Loucy (cell line): ENCODE data around the gene FCN2.

Source experiments
- H2AFZ ChIP-seq: fragments of 200-600 bp; sonication (generic); 2 replicates; pipeline ENCODE4 v1.6.0; 2016; ENCODE audit warnings: antibody characterized with exemption, mild to moderate bottlenecking, low read length, moderate library complexity
- H3F3A ChIP-seq: fragments of 200-600 bp; 2 replicates; pipeline ENCODE4 v1.6.0; 2016; ENCODE audit warnings: antibody characterized with exemption, low read depth, mild to moderate bottlenecking
- H3K27me3 ChIP-seq: fragments of 200-600 bp; sonication (generic); 2 replicates; pipeline ENCODE4 v1.6.1; 2014; ENCODE audit warnings: low read length, mild to moderate bottlenecking; ENCODE audit not compliant: insufficient read depth, poor library complexity, severe bottlenecking
- H3K36me3 ChIP-seq: fragments of 200-600 bp; sonication (generic); 2 replicates; pipeline ENCODE4 v1.6.1; 2016; ENCODE audit warnings: low read length; ENCODE audit not compliant: insufficient read depth
- H3K4me1 ChIP-seq: fragments of 200-600 bp; sonication (generic); 2 replicates; pipeline ENCODE4 v1.5.1; 2014; ENCODE audit warnings: low read length, mild to moderate bottlenecking; ENCODE audit not compliant: insufficient read depth, poor library complexity, severe bottlenecking
- H3K4me2 ChIP-seq: fragments of 200-600 bp; sonication (generic); 2 replicates; pipeline ENCODE4 v1.6.0; 2014; ENCODE audit warnings: antibody characterized with exemption, low read length, low read depth, mild to moderate bottlenecking; ENCODE audit not compliant: poor library complexity, severe bottlenecking
- H3K4me3 ChIP-seq: fragments of 200-600 bp; sonication (generic); 2 replicates; pipeline ENCODE4 v1.5.1; 2014; ENCODE audit warnings: low read length, mild to moderate bottlenecking, mixed read lengths; ENCODE audit not compliant: poor library complexity, severe bottlenecking
- H3K79me2 ChIP-seq: fragments of 200-600 bp; sonication (generic); 2 replicates; pipeline ENCODE4 v1.6.1; 2014; ENCODE audit warnings: low read length; ENCODE audit not compliant: insufficient read depth
- H3K9ac ChIP-seq: fragments of 200-600 bp; sonication (generic); 2 replicates; pipeline ENCODE4 v1.6.0; 2014; ENCODE audit warnings: mild to moderate bottlenecking, low read depth, low read length, moderate library complexity; ENCODE audit not compliant: poor library complexity, severe bottlenecking
- H3K9me2 ChIP-seq: fragments of 200-600 bp; sonication (generic); replicated peaks from 2 replicates; pipeline ENCODE4 v1.6.1; 2016; ENCODE audit warnings: low read depth, low read length, mixed read lengths
- H3K9me3 ChIP-seq: fragments of 200-600 bp; sonication (generic); 2 replicates; pipeline ENCODE4 v1.6.1; 2014; ENCODE audit warnings: mild to moderate bottlenecking, antibody characterized with exemption, low read length, low read depth; ENCODE audit not compliant: insufficient read depth
- H4K20me1 ChIP-seq: fragments of 200-600 bp; sonication (generic); 2 replicates; pipeline ENCODE4 v1.6.0; 2014; ENCODE audit warnings: antibody characterized with exemption, low read length, mild to moderate bottlenecking; ENCODE audit not compliant: insufficient read depth, poor library complexity, severe bottlenecking
- CTCF ChIP-seq: fragments of 200-600 bp; sonication (generic); conservative IDR thresholded peaks from 2 replicates; pipeline ENCODE4 v1.5.1; 2014; ENCODE audit warnings: mild to moderate bottlenecking, antibody characterized with exemption, low read length
- EZH2phosphoT487 ChIP-seq: fragments of 200-600 bp; IDR thresholded peaks from 2 replicates; pipeline ENCODE4 v1.6.1; 2018; ENCODE audit warnings: antibody characterized with exemption, mild to moderate bottlenecking, moderate library complexity, borderline replicate concordance

FCN2 gene

GRCh38 chr9:134887686-134888602 lies 7.3 kb downstream of the FCN2 start:
- Histone ChIP-seq H3K4me3 (no peak overlapping the region), H2AFZ (no peak overlapping the region), H3K4me1 (no peaks in the 10 kb centered on the region), H3K36me3 (no peaks in the 10 kb centered on the region), H4K20me1 (no peaks in the 10 kb centered on the region), H3K9ac (no peak overlapping the region), H3K9me2 (no peaks in the 10 kb centered on the region), H3K4me2 (no peak overlapping the region), H3K27me3 (no peaks in the 10 kb centered on the region), H3K79me2 (no peaks in the 10 kb centered on the region), H3K9me3 (no peaks in the 10 kb centered on the region; the same call in 1 of the 2 replicates), H3F3A (no peaks in the 10 kb centered on the region)
- no peak for TF ChIP-seq CTCF
- no peak for TF ChIP-seq EZH2phosphoT487

GRCh38 chr9:134888603-134889190 lies 8.1 kb downstream of the FCN2 start:
- Histone ChIP-seq H3K9ac (no peak overlapping the region), H3F3A (no peaks in the 10 kb centered on the region), H4K20me1 (no peaks in the 10 kb centered on the region), H3K9me2 (no peaks in the 10 kb centered on the region), H3K4me1 (no peaks in the 10 kb centered on the region), H3K36me3 (no peaks in the 10 kb centered on the region), H3K79me2 (no peaks in the 10 kb centered on the region), H2AFZ (no peak overlapping the region), H3K9me3 (no peaks in the 10 kb centered on the region; the same call in 1 of the 2 replicates), H3K4me2 (no peak overlapping the region), H3K27me3 (no peaks in the 10 kb centered on the region), H3K4me3 (no peak overlapping the region)
- TF ChIP-seq EZH2phosphoT487 (no peak), CTCF (no peak)

- H3K4me2 ChIP-seq, result no peak overlapping the region
- TF ChIP-seq EZH2phosphoT487 (no peak), CTCF (no peak)
- no peaks in the 10 kb centered on the region for H4K20me1 ChIP-seq
- no peaks in the 10 kb centered on the region for H3K4me1 ChIP-seq
- no peaks in the 10 kb centered on the region for H3K9me2 ChIP-seq
- no peak overlapping the region for H3K9ac ChIP-seq
- H2AFZ ChIP-seq, result no peak overlapping the region
- no peaks in the 10 kb centered on the region for H3K27me3 ChIP-seq
- no peaks in the 10 kb centered on the region for H3K79me2 ChIP-seq
- no peak overlapping the region for H3K4me3 ChIP-seq
- peaks cover 7% of the 10 kb centered on the region; the same call in 1 of the 2 replicates for H3K9me3 ChIP-seq
- no peaks in the 10 kb centered on the region for H3K36me3 ChIP-seq
- no peaks in the 10 kb centered on the region for H3F3A ChIP-seq
These were observed 9.0 kb downstream of the FCN2 start for GRCh38 chr9:134889386-134890154.
